GM06990 (cell line): ENCODE measurements around the gene E2F3.

ENCODE experiments used
- DNase-seq: peaks from one replicate; pipeline ENCODE4 v3.0.0-alpha.2; 2011; ENCODE audit not compliant: insufficient read length; ENCODE audit errors: extremely low read depth
- H3K27me3 ChIP-seq: replicated peaks from 2 replicates; pipeline ENCODE4 v1.6.0; 2011; ENCODE audit warnings: low read length; ENCODE audit not compliant: control insufficient read depth, insufficient read depth
- H3K36me3 ChIP-seq: 2 replicates; pipeline ENCODE4 v1.5.1; 2011; ENCODE audit warnings: low read length; ENCODE audit not compliant: control insufficient read depth, insufficient read depth
- H3K4me3 ChIP-seq: replicated peaks from 2 replicates; pipeline ENCODE4 v1.5.1; 2011; ENCODE audit warnings: low read depth, mild to moderate bottlenecking, control low read depth, low read length
- TF ChIP-seq, protein P1 (sequence below): IDR thresholded peaks from 2 replicates; pipeline ENCODE4 v1.5.1; 2011; ENCODE audit warnings: low read length, control low read depth, mild to moderate bottlenecking, inconsistent platforms; ENCODE audit not compliant: insufficient read depth, poor library complexity, severe bottlenecking

The E2F3 gene

DNA sequence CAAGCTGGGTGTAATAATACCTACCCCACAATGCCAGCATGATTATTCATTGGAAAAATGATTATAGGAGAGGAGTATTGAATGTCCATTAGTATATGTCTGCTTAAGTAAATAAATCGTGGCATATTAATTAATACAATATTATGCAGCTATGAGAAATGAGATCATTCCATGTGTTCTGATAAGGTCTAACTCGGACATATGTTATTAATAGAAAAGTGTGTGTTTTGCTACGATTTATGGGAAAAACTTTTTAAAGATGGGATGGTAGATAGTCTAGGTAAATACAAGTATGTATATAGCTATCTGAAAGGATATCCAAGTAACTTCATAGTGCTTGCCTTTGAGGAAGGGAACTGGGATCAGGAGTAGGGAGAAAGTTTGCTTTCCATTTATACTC, 71.1 kb downstream of the E2F3 start:
- TF ChIP-seq, protein P1, sequence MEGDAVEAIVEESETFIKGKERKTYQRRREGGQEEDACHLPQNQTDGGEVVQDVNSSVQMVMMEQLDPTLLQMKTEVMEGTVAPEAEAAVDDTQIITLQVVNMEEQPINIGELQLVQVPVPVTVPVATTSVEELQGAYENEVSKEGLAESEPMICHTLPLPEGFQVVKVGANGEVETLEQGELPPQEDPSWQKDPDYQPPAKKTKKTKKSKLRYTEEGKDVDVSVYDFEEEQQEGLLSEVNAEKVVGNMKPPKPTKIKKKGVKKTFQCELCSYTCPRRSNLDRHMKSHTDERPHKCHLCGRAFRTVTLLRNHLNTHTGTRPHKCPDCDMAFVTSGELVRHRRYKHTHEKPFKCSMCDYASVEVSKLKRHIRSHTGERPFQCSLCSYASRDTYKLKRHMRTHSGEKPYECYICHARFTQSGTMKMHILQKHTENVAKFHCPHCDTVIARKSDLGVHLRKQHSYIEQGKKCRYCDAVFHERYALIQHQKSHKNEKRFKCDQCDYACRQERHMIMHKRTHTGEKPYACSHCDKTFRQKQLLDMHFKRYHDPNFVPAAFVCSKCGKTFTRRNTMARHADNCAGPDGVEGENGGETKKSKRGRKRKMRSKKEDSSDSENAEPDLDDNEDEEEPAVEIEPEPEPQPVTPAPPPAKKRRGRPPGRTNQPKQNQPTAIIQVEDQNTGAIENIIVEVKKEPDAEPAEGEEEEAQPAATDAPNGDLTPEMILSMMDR, result no peak
- H3K4me3 ChIP-seq, result no peak overlapping the region
- DNase-seq, result no peak
- H3K27me3 ChIP-seq, result no peaks in the 10 kb centered on the region
- peaks cover 1% of the 10 kb centered on the region for H3K36me3 ChIP-seq

DNA sequence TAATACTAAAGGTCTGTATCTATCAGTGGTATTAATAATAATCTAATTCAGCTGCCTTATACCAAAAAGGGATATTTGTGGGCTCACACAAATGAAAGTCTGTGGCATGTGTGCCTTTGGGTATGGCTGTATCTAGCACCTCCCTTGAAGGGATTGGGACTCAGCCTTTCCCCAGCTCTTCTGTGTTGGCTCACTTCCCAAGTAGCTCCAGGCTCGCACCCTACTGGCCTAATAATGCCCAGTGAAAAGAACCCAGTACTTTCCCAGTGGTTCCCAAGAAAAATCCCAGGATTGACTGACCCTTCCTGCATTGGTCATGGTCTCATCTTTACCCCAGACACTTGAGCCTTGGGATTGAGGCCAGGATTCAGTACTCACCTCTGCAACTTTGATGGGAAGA, 71.8 kb downstream of the E2F3 start:
- TF ChIP-seq, protein P1, result no peak
- no peak overlapping the region for H3K4me3 ChIP-seq
- H3K27me3 ChIP-seq, result no peaks in the 10 kb centered on the region
- DNase-seq, result no peak
- H3K36me3 ChIP-seq, result peaks cover 1% of the 10 kb centered on the region

DNA sequence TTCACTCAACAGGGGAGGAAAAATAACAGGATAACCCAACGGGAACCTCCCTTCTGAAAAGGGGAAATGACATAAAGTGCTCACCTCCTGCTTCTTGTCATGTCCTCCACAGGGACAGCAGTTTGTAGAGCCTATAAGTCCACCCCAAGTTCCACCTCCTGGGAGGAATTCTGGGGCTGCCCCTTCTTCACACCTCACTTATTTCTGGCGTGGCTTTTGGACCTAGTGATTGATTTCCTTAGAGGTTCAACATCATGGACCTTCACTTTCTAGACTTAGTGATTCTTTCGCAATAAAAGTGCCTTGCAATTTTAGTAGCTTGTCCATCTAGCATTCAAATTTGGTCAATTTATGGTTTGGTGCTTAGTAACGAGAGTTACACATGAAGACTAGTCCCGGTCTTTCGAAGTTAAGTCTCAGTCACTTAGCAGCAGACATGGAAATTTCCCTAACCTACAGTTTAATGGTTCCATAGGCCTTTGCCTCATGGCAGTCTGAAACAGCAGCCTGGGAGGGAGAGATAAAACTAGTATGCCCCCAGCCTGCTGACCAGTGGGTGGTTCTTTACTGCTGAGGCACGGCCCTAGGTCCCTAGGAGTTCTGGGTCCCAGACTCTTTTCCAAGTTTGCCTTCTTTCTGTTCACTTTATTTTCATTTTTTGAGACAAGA, 73.3 kb downstream of the E2F3 start:
- TF ChIP-seq, protein P1, result no peak
- H3K36me3 ChIP-seq, result peaks cover 6% of the 10 kb centered on the region
- no peak for DNase-seq
- H3K4me3 ChIP-seq, result no peak overlapping the region
- no peaks in the 10 kb centered on the region for H3K27me3 ChIP-seq

DNA sequence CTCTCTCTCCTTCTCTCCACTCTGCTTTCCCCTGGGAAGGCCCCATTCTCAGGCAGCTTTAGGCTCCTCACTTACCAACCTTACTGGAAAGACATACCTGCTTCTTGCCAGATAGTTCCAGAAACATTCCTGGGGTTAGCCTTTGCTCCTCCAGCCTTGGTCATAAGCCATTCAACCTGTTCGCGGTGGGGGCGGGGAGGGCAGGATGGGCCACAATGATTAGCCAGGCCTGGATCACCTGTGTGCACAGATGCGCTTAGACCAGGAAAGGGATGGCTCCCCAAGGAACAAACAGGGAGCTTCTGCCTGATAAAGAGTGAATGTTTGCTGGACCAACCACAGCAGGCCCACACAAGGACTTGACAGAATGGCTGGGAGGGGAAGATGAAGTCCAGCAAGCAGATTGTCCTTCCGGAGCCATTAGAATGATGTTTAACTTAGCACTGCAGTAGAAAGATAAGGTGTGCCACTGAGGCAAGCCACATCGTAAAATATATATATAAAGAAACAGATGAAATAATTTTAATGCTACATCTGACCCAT, 74.9 kb downstream of the E2F3 start:
- no peaks in the 10 kb centered on the region for H3K27me3 ChIP-seq
- TF ChIP-seq, protein P1, result no peak
- DNase-seq, result no peak
- no peak overlapping the region for H3K4me3 ChIP-seq
- H3K36me3 ChIP-seq, result peaks cover 7% of the 10 kb centered on the region

DNA sequence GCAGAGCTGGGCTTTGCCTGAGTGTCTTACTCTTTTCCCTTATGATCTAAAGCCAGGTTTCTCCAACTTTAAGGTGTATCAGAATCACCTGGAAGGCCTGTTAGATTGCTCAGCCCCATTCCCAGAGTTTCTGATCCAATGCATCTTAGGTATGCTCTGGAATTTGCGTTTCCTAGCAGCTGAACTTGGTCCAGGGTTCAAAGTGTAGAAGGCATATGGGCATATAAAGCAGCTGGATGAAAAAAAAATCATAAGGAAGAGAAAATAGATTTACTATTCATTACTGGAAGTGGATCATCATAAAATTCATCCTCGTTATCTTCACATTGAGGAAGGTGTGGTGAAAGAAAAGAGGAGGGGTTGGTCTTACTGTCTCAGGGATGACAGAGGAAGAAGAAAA, 75.8 kb downstream of the E2F3 start:
- TF ChIP-seq, protein P1, result no peak

More for the DNA sequence above, 75.8 kb downstream of the E2F3 start:
- H3K27me3 ChIP-seq, result no peaks in the 10 kb centered on the region
- no peak for DNase-seq
- H3K4me3 ChIP-seq, result no peak overlapping the region
- H3K36me3 ChIP-seq, result peaks cover 7% of the 10 kb centered on the region
